MM.1S (cell line): ENCODE data around the gene TLE1.

Experiments
- DNase-seq: peaks from one replicate; pipeline ENCODE4 v3.0.0-alpha.2; 2015
- H2AFZ ChIP-seq: fragments of 300-600 bp; sonication (generic); 2 replicates; pipeline ENCODE4 v1.6.0; 2016; ENCODE audit warnings: antibody characterized with exemption, low read length
- H3F3A ChIP-seq: fragments of 300-600 bp; sonication (generic); 2 replicates; pipeline ENCODE4 v1.6.1; 2016; ENCODE audit warnings: mild to moderate bottlenecking, antibody characterized with exemption, low read length, moderate library complexity, mixed read lengths; ENCODE audit not compliant: insufficient read depth
- H3K27ac ChIP-seq: fragments of 300-600 bp; sonication (generic); 2 replicates; pipeline ENCODE4 v1.5.1; 2016; ENCODE audit warnings: mild to moderate bottlenecking, low read length
- H3K27me3 ChIP-seq: fragments of 300-600 bp; sonication (generic); replicated peaks from 2 replicates; pipeline ENCODE4 v1.6.0; 2016; ENCODE audit warnings: low read length; ENCODE audit not compliant: insufficient read depth
- H3K36me3 ChIP-seq: fragments of 300-600 bp; sonication (generic); replicated peaks from 2 replicates; pipeline ENCODE4 v1.6.1; 2016; ENCODE audit warnings: mild to moderate bottlenecking, low read length, mixed read lengths; ENCODE audit not compliant: insufficient read depth
- H3K4me1 ChIP-seq: fragments of 300-600 bp; sonication (generic); 2 replicates; pipeline ENCODE4 v1.6.1; 2016; ENCODE audit warnings: low read length, mixed read lengths
- H3K4me2 ChIP-seq: fragments of 300-600 bp; sonication (generic); 2 replicates; pipeline ENCODE4 v1.6.0; 2016; ENCODE audit warnings: low read depth, low read length
- H3K4me3 ChIP-seq: fragments of 300-600 bp; sonication (generic); 2 replicates; pipeline ENCODE4 v1.5.1; 2016; ENCODE audit warnings: low read length, mixed read lengths
- H3K79me2 ChIP-seq: fragments of 300-600 bp; sonication (generic); 2 replicates; pipeline ENCODE4 v1.6.1; 2016; ENCODE audit warnings: mixed run types, low read length, mixed read lengths
- H3K9ac ChIP-seq: fragments of 300-600 bp; sonication (generic); 2 replicates; pipeline ENCODE4 v1.6.1; 2016; ENCODE audit warnings: low read length, mixed read lengths
- H3K9me2 ChIP-seq: fragments of 300-600 bp; sonication (generic); replicated peaks from 2 replicates; pipeline ENCODE4 v1.6.1; 2016; ENCODE audit warnings: mild to moderate bottlenecking, low read length, mixed read lengths; ENCODE audit not compliant: insufficient read depth
- H3K9me3 ChIP-seq: fragments of 300-600 bp; sonication (generic); replicated peaks from 2 replicates; pipeline ENCODE4 v1.6.1; 2016; ENCODE audit warnings: mild to moderate bottlenecking, low read length, mixed read lengths; ENCODE audit not compliant: insufficient read depth
- H4K20me1 ChIP-seq: fragments of 300-600 bp; sonication (generic); 2 replicates; pipeline ENCODE4 v1.6.1; 2016; ENCODE audit warnings: mild to moderate bottlenecking, low read length, moderate library complexity, mixed read lengths; ENCODE audit not compliant: insufficient read depth
- CTCF ChIP-seq: fragments of 300-600 bp; sonication (generic); IDR thresholded peaks from 2 replicates; pipeline ENCODE4 v1.5.1; 2016; ENCODE audit warnings: antibody characterized with exemption, low read length, mixed read lengths
- EZH2 ChIP-seq: fragments of 300-600 bp; sonication (generic); optimal IDR thresholded peaks from 2 replicates; pipeline ENCODE3; 2017; ENCODE audit warnings: low read depth, mild to moderate bottlenecking, antibody characterized with exemption, low read length, mixed read lengths
- EZH2phosphoT487 ChIP-seq: fragments of 300-600 bp; sonication (generic); IDR thresholded peaks from 2 replicates; pipeline ENCODE4 v1.6.1; 2018; ENCODE audit warnings: antibody characterized with exemption, low read length

The TLE1 gene

GRCh38 chr9:81539317-81539716 is 150.0 kb downstream of the TLE1 start:
- no peaks in the 10 kb centered on the region for H3K36me3 ChIP-seq
- H3K27ac ChIP-seq, result no peak overlapping the region
- H3K27me3 ChIP-seq, result no peaks in the 10 kb centered on the region
- TF ChIP-seq CTCF (no peak), EZH2phosphoT487 (no peak), EZH2 (no peak)
- H3K9me2 ChIP-seq, result no peaks in the 10 kb centered on the region
- no peaks in the 10 kb centered on the region for H3K4me1 ChIP-seq
- no peak overlapping the region for H3K4me2 ChIP-seq
- H3K9me3 ChIP-seq, result no peaks in the 10 kb centered on the region
- H3F3A ChIP-seq, result no peaks in the 10 kb centered on the region
- H3K79me2 ChIP-seq, result no peaks in the 10 kb centered on the region
- H2AFZ ChIP-seq, result no peak overlapping the region
- H3K4me3 ChIP-seq, result no peak overlapping the region
- DNase-seq, result no peak
- no peak overlapping the region for H3K9ac ChIP-seq
- H4K20me1 ChIP-seq, result no peaks in the 10 kb centered on the region

- Histone ChIP-seq H3K4me2 (no peak overlapping the region), H3K9me2 (no peaks in the 10 kb centered on the region), H3K36me3 (no peaks in the 10 kb centered on the region), H3K4me3 (no peak overlapping the region), H4K20me1 (no peaks in the 10 kb centered on the region), H3K27ac (no peak overlapping the region), H3K27me3 (no peaks in the 10 kb centered on the region), H3K9me3 (no peaks in the 10 kb centered on the region), H2AFZ (no peak overlapping the region), H3F3A (no peaks in the 10 kb centered on the region), H3K9ac (no peak overlapping the region), H3K4me1 (no peaks in the 10 kb centered on the region), H3K79me2 (no peaks in the 10 kb centered on the region)
- no peak for DNase-seq
- no peak for TF ChIP-seq EZH2phosphoT487
- no peak for TF ChIP-seq EZH2
Measured at GRCh38 chr9:81538890-81539289, 150.5 kb downstream of the TLE1 start.

- Histone ChIP-seq H3K9me2 (no peaks in the 10 kb centered on the region), H3K27me3 (no peaks in the 10 kb centered on the region), H3K4me2 (no peak overlapping the region), H3K9me3 (no peaks in the 10 kb centered on the region), H3F3A (no peaks in the 10 kb centered on the region), H3K36me3 (no peaks in the 10 kb centered on the region), H3K4me1 (no peaks in the 10 kb centered on the region), H2AFZ (no peak overlapping the region), H3K79me2 (no peaks in the 10 kb centered on the region), H3K9ac (no peak overlapping the region), H3K27ac (no peak overlapping the region), H4K20me1 (no peaks in the 10 kb centered on the region), H3K4me3 (no peak overlapping the region)
- TF ChIP-seq CTCF, result no peak
- DNase-seq, result no peak
Measured at GRCh38 chr9:81537964-81538363, 151.4 kb downstream of the TLE1 start.

GRCh38 chr9:81536242-81537025 is 152.9 kb downstream of the TLE1 start:
- no peak overlapping the region for H3K4me3 ChIP-seq
- no peaks in the 10 kb centered on the region for H4K20me1 ChIP-seq
- H3K36me3 ChIP-seq, result no peaks in the 10 kb centered on the region
- H3K9ac ChIP-seq, result no peak overlapping the region
- H2AFZ ChIP-seq, result no peak overlapping the region
- H3K4me1 ChIP-seq, result no peaks in the 10 kb centered on the region
- TF ChIP-seq EZH2phosphoT487 (no peak), CTCF (no peak), EZH2 (no peak)
- no peak for DNase-seq
- no peaks in the 10 kb centered on the region for H3K9me3 ChIP-seq
- H3K9me2 ChIP-seq, result no peaks in the 10 kb centered on the region
- no peak overlapping the region for H3K4me2 ChIP-seq
- H3F3A ChIP-seq, result no peaks in the 10 kb centered on the region
- no peak overlapping the region for H3K27ac ChIP-seq
- H3K79me2 ChIP-seq, result no peaks in the 10 kb centered on the region
- no peaks in the 10 kb centered on the region for H3K27me3 ChIP-seq
